Measurements from ENCODE around the gene SNAI3.

The SNAI3 gene

GRCh38 chr16:88706965-88707826 is 20.9 kb upstream of the SNAI3 start:
- TF ChIP-seq CTCF (conservative IDR thresholded peaks at IDR 0.05; ENCODE audit: low read length) = no peak
- Histone ChIP-seq H3K9me3 (ENCODE audit: insufficient read depth, low read depth, low read length) (no peaks in the 10 kb centered on the region), H3K9me2 (replicated peaks; ENCODE audit: low read depth, low read length) (no peaks in the 10 kb centered on the region), H3K4me2 (ENCODE audit: low read depth, low read length, poor library complexity, severe bottlenecking) (peak overlapping the region; percentile 83), H4K20me1 (ENCODE audit: insufficient read depth, low read length, poor library complexity, severe bottlenecking) (no peaks in the 10 kb centered on the region), H3K27me3 (ENCODE audit: insufficient read depth, low read length, poor library complexity, severe bottlenecking) (no peaks in the 10 kb centered on the region), H3K36me3 (ENCODE audit: insufficient read depth, low read length) (no peaks in the 10 kb centered on the region), H3F3A (ENCODE audit: low read depth) (no peaks in the 10 kb centered on the region), H3K79me2 (ENCODE audit: insufficient read depth, low read length) (peaks cover 30% of the 10 kb centered on the region), H3K4me3 (ENCODE audit: low read length, poor library complexity, severe bottlenecking) (peak overlapping the region; percentile 81), H2AFZ (ENCODE audit: low read length) (no peak overlapping the region), H3K4me1 (ENCODE audit: insufficient read depth, low read length, poor library complexity, severe bottlenecking) (peaks cover 18% of the 10 kb centered on the region), H3K9ac (ENCODE audit: low read depth, low read length, poor library complexity, severe bottlenecking) (peak overlapping the region; percentile 68)

- Histone ChIP-seq H3K9me2 (replicated peaks; ENCODE audit: low read depth, low read length) (no peaks in the 10 kb centered on the region), H3K27me3 (ENCODE audit: insufficient read depth, low read length, poor library complexity, severe bottlenecking) (no peaks in the 10 kb centered on the region), H3K4me2 (ENCODE audit: low read depth, low read length, poor library complexity, severe bottlenecking) (peak within 1 kb of the TSS; percentile 97), H3K4me1 (ENCODE audit: insufficient read depth, low read length, poor library complexity, severe bottlenecking) (peaks cover 26% of the 10 kb centered on the region), H3F3A (ENCODE audit: low read depth) (no peaks in the 10 kb centered on the region), H4K20me1 (ENCODE audit: insufficient read depth, low read length, poor library complexity, severe bottlenecking) (no peaks in the 10 kb centered on the region), H2AFZ (ENCODE audit: low read length) (peak within 1 kb of the TSS; percentile 55; the same call in 1 of the 2 replicates), H3K4me3 (ENCODE audit: low read length, poor library complexity, severe bottlenecking) (peak within 1 kb of the TSS; percentile 81), H3K79me2 (ENCODE audit: insufficient read depth, low read length) (peaks cover 38% of the 10 kb centered on the region), H3K9ac (ENCODE audit: low read depth, low read length, poor library complexity, severe bottlenecking) (peak within 1 kb of the TSS; percentile 68), H3K36me3 (ENCODE audit: insufficient read depth, low read length) (no peaks in the 10 kb centered on the region), H3K9me3 (ENCODE audit: insufficient read depth, low read depth, low read length) (no peaks in the 10 kb centered on the region)
- TF ChIP-seq EZH2phosphoT487 (IDR thresholded peaks at IDR 0.05; ENCODE audit: borderline replicate concordance) (no peak), CTCF (conservative IDR thresholded peaks at IDR 0.05; ENCODE audit: low read length) (no peak)
Measured at GRCh38 chr16:88706229-88706964, 20.1 kb upstream of the SNAI3 start, which contains the start of the genes CTU2 and RNF166. Gene CTU2 (plus strand): TSS chr16:88706503. CDS start chr16:88706531, 28 bp downstream. Gene RNF166 (minus strand): TSS chr16:88706408. CDS start chr16:88706325, 83 bp downstream.

GRCh38 chr16:88705801-88706228 is 19.5 kb upstream of the SNAI3 start:
- peak overlapping the region; percentile 81 for H3K4me3 ChIP-seq (ENCODE audit: low read length, poor library complexity, severe bottlenecking)
- H2AFZ ChIP-seq (ENCODE audit: low read length) = no peak overlapping the region
- H3K9ac ChIP-seq (ENCODE audit: low read depth, low read length, poor library complexity, severe bottlenecking) = peak overlapping the region; percentile 68
- no peaks in the 10 kb centered on the region for H3F3A ChIP-seq (ENCODE audit: low read depth)
- peak overlapping the region; percentile 97 for H3K4me2 ChIP-seq (ENCODE audit: low read depth, low read length, poor library complexity, severe bottlenecking)
- H3K9me2 ChIP-seq (replicated peaks; ENCODE audit: low read depth, low read length) = no peaks in the 10 kb centered on the region
- no peaks in the 10 kb centered on the region for H4K20me1 ChIP-seq (ENCODE audit: insufficient read depth, low read length, poor library complexity, severe bottlenecking)
- no peaks in the 10 kb centered on the region for H3K27me3 ChIP-seq (ENCODE audit: insufficient read depth, low read length, poor library complexity, severe bottlenecking)
- H3K4me1 ChIP-seq (ENCODE audit: insufficient read depth, low read length, poor library complexity, severe bottlenecking) = peaks cover 29% of the 10 kb centered on the region
- peaks cover 41% of the 10 kb centered on the region for H3K79me2 ChIP-seq (ENCODE audit: insufficient read depth, low read length)
- H3K36me3 ChIP-seq (ENCODE audit: insufficient read depth, low read length) = no peaks in the 10 kb centered on the region
- no peaks in the 10 kb centered on the region for H3K9me3 ChIP-seq (ENCODE audit: insufficient read depth, low read depth, low read length)
- TF ChIP-seq CTCF (conservative IDR thresholded peaks at IDR 0.05; ENCODE audit: low read length) = no peak
- no peak for TF ChIP-seq EZH2phosphoT487 (IDR thresholded peaks at IDR 0.05; ENCODE audit: borderline replicate concordance)
